Jurkat, Clone E6-1 (cell line): ENCODE data around the gene SRM. TPM values are rescaled to one million over a fixed set of nuclear protein-coding genes. Genes with fewer than 3 reads are reported as not detected.
"Not testable (repeated sequence)": the region's sequence is repeated elsewhere in the genome, so short reads cannot be mapped to it uniquely, and the experiment has no call there.

Source experiments
- DNase-seq: peaks from one replicate; pipeline ENCODE4 v3.0.0-alpha.2; 2011; ENCODE audit warnings: low read depth, low spot score
- H3K4me3 ChIP-seq: 2 replicates; pipeline ENCODE4 v1.5.1; 2011; ENCODE audit warnings: mild to moderate bottlenecking, low read length, control low read depth, moderate library complexity
- polyA plus RNA-seq: library from polyadenylated mRNA; unstranded; fragments of >200 nt; gene quantifications from one replicate; pipeline ENCODE4 v1.2.1, GENCODE V29; 2012; ENCODE audit warnings: missing spikeins; ENCODE audit not compliant: insufficient read length, insufficient read depth

Gene SRM
- polyA plus RNA-seq, result 293 TPM

DNA sequence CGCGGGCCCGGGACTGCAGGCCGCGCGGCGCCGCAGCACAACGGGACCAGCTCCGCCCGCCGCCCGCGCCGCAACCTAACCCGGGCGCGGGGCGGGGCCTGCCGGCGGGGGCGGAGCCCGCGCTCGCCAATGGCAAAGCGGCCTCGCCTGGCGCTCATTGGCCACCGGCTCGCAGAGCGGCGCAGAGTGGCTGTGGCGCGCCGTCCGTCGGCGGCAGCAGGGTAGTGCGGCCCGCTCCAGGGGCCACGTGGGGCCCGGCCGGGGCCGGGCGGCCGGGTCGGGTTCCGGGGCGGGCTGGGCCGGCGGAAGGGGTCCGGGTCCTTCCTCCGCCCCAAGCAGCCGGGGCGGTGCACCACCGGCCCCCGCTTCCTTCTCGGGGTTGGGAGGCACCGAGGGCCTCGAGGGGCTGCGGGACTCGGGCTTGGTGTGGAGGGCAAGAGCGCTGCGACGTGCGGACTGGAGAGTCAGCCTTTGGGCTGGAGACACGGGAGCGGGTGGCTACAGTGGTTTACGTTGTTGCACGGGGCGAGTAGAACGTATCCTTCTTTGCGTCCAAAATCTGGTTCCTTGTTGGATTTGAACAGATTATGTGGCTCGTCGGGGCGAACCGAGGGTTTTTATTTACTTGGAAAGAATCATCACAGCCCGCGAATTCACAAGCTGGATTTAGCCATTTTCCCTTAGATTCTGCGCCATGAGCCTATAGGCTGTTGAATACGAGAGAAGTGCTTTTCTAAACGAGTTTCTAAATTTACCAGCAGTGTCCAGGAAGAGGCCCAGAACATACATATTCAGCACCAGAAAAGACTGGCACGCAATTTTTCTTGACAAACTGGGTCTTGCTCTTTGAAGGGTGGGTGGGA lies at the start of gene SRM:
Gene SRM (minus strand): TSS at position 51 of the 863 bp plus-strand sequence. CDS start 75 bp downstream, outside the sequence.
- DNase-seq, result peak; percentile 82
- peak within 1 kb of the TSS; percentile 90 for H3K4me3 ChIP-seq

DNA sequence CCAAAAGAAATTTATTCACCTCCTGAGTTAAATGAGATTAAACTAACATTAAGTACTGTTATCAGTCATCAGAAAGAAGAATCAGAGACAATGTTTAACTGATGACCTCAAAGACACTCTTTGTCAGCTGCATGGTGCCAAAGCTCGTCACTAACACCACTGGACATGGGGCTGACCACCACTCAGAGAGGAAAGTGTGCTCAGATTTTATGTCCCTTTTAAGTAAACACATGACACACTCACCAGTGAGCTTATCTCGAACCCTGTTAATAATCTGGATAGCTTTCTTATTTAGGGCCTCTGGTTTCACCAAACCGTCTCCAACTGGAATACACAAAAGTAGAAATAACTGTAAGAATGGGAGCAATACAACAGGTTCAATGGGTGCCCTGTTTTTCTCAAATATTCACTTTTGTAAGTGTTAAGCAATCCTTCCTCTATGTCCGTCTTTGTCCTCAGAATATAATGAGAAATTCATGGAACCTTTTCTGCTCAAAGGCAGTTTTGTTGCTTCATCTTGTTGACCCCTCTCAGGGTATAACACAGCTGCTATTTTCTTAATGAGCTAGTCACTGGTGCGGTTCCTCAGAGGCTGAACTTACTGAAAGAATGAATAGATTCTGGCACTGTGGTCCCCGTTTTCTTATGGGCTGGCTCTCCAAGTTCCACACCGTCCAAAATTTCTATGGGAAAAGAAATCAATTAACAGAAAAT lies 49.4 kb upstream of the SRM start:
- DNase-seq, result no peak

DNA sequence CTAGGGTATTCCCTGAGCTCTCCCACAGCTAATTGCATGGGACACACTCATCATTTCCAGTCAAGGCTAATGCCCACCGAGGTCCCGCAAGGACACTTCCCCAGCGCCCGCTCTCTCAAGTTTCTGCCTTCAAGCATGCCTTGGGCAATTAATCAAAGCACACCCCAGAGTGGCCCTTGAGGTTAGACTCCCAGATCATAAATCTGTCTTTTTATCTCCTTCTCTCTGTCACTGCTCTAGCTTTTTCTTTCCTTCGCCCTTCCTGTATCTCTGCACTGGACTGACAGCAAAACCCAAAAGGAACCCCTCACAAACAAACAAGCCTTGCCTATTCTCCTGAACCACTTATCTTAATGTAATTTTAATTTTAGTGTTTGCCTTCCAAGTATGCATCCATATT lies 47.8 kb upstream of the SRM start:
- H3K4me3 ChIP-seq, result no peak overlapping the region
- DNase-seq, result no peak

More for the DNA sequence above, 49.4 kb upstream of the SRM start:
- no peak overlapping the region for H3K4me3 ChIP-seq

DNA sequence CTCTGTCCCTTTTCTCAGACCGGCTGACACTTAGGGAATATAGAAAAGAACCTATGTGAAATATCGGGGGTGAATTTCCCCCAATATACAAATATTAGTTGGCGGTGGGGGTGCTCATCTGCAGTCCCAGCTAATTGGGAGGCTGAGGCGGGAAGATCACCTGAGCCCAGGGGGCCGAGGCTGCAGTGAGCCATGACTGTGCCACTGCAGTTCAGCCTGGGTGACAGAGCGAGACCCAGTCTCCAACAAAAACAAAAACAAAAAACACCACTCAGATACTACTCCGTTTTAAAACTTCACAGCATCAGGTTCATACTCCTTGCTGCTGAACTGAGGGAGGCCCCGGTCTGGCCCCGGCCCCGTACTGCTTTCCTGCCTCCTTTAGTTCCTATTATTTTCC lies 45.8 kb upstream of the SRM start:
- DNase-seq, result no peak
- H3K4me3 ChIP-seq, result no peak overlapping the region

DNA sequence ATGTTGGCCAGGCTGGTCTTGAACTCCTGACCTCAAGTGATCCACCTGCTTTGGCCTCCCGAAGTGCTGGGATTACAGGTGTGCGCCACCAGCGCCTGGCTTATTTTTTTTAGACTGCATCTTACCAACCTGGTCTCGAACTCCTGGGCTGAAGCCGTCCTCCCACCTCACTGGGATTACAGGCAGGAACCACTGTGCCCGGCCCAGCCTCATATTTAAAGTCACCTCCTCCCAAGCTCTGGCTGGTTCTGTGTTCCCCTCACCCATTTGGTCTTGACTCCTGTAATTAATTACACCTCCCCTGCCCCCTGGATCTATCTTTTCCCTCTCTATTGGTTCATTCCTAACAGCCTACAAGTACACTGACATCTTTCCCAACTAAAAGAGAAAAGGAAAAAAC lies 41.5 kb upstream of the SRM start:
- H3K4me3 ChIP-seq, result no peak overlapping the region
- no peak for DNase-seq

- H3K4me3 ChIP-seq, DNase-seq: not testable (repeated sequence)
Observed at GRCh38 chr1:11100806-11101205, 41.0 kb upstream of the SRM start.

- peak overlapping the region; percentile 94 for H3K4me3 ChIP-seq
- no peak for DNase-seq
Observed at GRCh38 chr1:11100149-11100493, 40.3 kb upstream of the SRM start.

- H3K4me3 ChIP-seq, result peak within 1 kb of the TSS; percentile 94
- DNase-seq, result peak; percentile 82
Observed at GRCh38 chr1:11099310-11100148, 39.7 kb upstream of the SRM start, which contains the start of gene EXOSC10. EXOSC10 (minus strand) TSS chr1:11099869; CDS start chr1:11099831, 38 bp downstream.

- peak overlapping the region; percentile 94 for H3K4me3 ChIP-seq
- DNase-seq, result no peak
Observed at GRCh38 chr1:11098931-11099309, 39.1 kb upstream of the SRM start.

DNA sequence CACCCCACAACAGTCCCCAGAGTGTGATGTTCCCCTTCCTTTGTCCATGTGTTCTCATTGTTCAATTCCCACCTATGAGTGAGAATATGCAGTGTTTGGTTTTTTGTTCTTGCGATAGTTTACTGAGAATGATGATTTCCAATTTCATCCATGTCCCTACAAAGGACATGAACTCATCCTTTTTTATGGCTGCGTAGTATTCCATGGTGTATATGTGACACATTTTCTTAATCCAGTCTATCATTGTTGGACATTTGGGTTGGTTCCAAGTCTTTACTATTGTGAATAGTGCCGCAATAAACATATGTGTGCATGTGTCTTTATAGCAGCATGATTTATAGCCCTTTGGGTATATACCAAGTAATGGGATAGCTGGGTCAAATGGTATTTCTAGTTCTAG lies 24.0 kb upstream of the SRM start:
- not testable (repeated sequence) for H3K4me3 ChIP-seq, DNase-seq

DNA sequence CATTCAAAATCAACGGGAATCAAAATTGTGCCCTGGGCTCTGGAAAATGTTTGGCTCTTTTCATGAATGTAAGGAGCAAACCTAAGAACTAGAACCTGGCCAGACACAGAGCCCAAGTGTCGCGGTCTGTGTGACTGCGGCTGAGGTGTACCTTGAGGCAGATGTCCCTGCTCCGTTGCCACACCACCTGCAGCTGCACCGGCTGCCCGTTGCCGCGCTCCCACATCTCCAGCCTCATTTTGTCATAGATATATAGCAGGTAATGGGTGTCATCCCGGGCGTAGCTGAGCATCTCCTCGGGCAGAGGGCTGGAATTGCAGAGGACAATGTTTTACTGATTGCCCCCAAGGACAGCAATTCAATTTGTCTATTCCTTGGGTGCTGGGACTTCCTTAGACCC lies 21.1 kb upstream of the SRM start:
- no peak overlapping the region for H3K4me3 ChIP-seq
- DNase-seq, result no peak

- no peak overlapping the region for H3K4me3 ChIP-seq
- no peak for DNase-seq
Observed at GRCh38 chr1:11078631-11079030, 18.8 kb upstream of the SRM start.

DNA sequence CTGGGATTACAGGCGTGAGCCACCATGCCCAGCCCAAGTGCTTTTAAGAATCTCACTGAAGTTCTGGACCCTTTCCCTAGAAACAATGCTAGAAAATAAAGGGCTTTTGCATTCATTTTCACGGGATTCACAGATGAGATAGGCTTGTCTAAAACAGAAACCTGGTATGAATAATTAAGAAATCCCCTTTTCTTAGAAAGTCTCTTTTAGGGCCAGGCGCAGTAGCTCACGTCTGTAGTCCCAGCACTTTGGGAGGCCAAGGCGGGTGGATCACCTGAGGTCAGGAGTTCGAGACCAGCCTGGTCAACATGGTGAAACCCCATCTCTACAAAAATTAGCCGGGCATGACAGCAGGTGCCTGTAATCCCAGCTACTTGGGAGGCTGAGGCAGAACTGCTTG lies 13.6 kb upstream of the SRM start:
- DNase-seq, H3K4me3 ChIP-seq: not testable (repeated sequence)

DNA sequence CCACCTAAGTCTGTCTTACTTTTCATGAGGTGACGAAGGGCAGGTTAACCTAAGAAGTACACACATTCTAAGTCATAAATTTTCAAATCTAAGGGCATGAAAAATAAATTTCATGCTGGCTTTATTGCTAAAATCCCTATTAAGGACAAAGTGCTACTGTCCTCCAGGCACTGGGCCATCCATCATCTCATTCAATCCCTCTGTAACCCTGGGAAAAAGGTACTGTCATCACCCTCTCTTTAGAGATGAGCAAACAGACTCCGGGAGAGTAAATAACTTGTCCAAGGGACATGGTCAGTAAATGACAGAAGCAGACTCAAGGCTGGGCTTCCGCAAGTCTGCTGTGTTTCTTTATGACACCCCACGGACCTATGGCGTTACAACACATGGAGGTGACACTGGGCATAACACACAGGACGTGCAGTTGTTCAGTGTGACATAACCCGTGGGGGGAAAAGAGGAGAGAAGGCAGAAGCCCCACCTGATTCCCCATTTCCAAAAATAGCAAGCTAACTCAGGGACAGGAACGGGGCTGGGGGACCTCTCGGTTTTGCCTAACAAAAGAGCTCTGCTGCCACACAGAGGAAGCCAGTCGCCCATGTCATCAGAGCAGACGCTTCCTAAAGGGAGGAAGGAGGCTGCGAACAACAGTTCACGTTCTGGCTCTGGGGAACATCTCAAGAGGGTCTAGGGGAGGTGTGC lies 12.5 kb upstream of the SRM start:
- no peak for DNase-seq
- no peak overlapping the region for H3K4me3 ChIP-seq

DNA sequence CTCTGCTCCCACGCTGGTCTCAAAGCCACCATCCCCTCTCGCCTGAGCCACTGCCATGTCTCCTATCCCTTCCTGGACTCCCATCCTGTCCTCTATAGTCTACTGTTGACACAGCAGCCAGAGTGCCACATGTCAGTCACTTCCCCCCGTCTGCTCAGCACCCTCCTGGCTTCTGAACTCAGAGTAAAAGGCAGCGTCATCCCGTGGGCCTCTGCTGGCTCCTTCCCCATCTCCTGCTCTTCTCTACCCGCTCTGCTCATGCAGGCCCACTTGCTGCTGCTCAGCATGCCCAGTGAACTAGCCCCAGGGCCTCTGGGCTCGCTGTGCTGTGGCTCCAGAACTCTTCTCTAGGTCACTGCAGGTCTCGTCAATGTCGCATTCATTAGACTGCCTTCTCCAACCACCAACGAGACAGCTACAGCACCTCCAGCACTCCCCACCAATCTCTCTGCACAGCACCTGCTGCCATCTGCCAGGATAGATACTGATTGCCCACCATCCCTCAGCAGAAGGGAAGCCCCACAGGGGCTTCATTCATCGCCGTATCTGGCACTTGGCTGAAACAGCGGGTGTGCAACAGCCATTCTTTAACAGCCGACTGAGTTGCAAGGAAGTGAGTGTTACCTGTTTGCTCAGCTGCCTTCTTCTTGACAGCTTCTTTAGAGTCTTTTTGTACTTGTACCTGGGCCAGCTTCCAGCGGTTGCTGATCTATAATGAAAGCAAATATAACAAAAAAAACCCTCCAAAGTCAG lies 11.8 kb upstream of the SRM start:
- no peak overlapping the region for H3K4me3 ChIP-seq
- DNase-seq, result no peak

DNA sequence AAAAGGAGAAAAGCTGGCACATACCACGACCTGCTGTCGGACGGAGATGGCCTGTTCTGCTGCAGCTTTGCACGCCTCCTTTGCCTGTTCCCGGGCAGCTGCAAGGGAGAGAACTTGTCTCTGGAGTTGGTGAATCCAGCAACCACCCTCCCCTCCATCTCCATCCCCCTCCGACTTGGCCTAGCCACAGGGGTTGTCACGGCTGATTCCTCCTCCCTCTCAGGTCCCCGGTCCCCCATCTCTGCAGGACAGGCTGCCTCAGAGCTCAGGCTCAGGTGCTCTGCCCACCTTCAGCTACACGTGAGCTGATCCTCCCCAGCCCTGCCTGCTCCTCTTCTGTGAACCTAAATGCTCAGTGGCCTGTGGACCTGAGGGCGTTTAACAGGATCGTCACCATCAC lies 11.1 kb upstream of the SRM start:
- DNase-seq, result no peak
- no peak overlapping the region for H3K4me3 ChIP-seq

GRCh38 chr1:11068600-11069473 lies 9.0 kb upstream of the SRM start:
- DNase-seq, result no peak
- no peak overlapping the region for H3K4me3 ChIP-seq
